Activated CD4-positive, alpha-beta T cell treated with anti-CD3 and anti-CD28 coated beads, Interleukin-2, amount 50 U/mL, for 16 hours (primary cell): ENCODE measurements around the gene ZNF17.

Experiments used
- DNase-seq: peaks from one replicate; pipeline ENCODE4 v3.0.0-alpha.2; 2020

ZNF17 gene

GRCh38 chr19:57434386-57435061 lies 23.6 kb downstream of the ZNF17 start:
- DNase-seq = no peak

GRCh38 chr19:57435062-57435978 lies 24.4 kb downstream of the ZNF17 start, which contains the start of gene ZNF749:
ZNF749 (plus strand) TSS chr19:57435325; CDS start chr19:57435579, 254 bp downstream.
- DNase-seq = peak; percentile 99

- no peak for DNase-seq
Measured at GRCh38 chr19:57436417-57436816, 25.5 kb downstream of the ZNF17 start.

- DNase-seq = no peak
Measured at GRCh38 chr19:57437931-57438330, 27.0 kb downstream of the ZNF17 start.

- DNase-seq = no peak
Measured at GRCh38 chr19:57438925-57439324, 28.0 kb downstream of the ZNF17 start.

GRCh38 chr19:57441979-57442752 lies 31.2 kb downstream of the ZNF17 start:
- no peak for DNase-seq

GRCh38 chr19:57443121-57443696 lies 32.2 kb downstream of the ZNF17 start:
- DNase-seq = no peak

GRCh38 chr19:57452307-57452706 lies 41.3 kb downstream of the ZNF17 start:
- no peak for DNase-seq

GRCh38 chr19:57465680-57466381 lies 54.9 kb downstream of the ZNF17 start:
- DNase-seq = peak; percentile 19

- no peak for DNase-seq
Measured at GRCh38 chr19:57466489-57466888, 55.5 kb downstream of the ZNF17 start.
